GM19463 (cell line): ENCODE data around the gene DEPP1.
A peak's percentile ranks its signal among the peaks of the same experiment; 100 is the strongest.

ENCODE experiments used
- ATAC-seq: cut with Tn5 transposase; IDR thresholded peaks from one replicate; pipeline ENCODE4 v1.9.1; 2021; ENCODE audit warnings: mild to moderate bottlenecking, moderate library complexity; ENCODE audit not compliant: unreplicated experiment

DEPP1 gene

DNA sequence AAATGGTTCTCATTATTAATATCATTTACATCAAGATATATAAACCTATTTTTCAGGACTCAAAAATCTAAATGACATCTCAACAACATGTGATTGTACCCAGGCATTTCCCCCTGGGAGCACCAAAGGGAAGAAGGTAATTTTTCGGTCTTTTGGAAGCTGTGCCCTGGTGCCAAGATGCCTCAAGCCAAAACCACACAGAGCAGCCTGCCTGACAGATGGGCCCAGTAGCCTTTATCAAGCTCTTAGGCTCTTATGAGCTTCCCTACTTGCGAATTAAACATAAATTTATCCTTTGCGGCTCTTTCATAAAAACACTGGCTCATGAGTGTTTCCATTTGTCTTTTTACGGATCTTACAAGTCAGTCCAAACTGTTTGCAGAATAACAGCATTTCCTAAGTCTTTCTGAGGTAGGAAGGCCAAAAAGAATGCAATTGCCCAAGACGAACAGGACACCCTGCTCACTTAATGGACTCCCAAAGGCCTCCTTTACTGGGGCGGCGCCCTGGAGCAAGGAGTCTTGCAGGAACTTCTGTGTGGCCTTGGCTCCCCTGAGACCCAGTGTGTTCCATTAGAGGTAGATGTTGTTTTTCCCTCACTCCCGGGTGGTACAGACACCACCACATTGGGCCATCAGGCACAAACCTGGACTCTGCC, 23.1 kb downstream of the DEPP1 start:
- ATAC-seq = no peak

DNA sequence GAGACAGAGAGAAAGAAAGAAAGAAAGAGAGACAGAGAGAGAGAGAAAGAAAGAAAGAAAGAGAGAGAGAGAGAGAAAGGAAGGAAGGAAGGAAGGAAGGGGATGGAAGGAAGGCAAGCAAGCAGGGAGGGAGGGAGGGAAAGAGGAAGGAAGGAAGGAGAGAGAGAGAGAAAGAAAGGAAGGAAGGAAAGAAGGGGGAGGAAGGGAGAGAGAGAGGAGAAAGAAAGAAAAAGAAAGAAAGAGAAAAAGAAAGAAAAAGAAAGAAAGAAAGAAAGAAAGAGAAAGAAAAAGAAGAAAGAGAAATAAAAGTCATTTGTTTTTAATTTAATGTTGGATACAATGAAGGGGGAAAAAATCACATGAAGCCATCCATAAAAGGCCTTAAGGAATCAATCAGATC, 23.6 kb downstream of the DEPP1 start:
- no peak for ATAC-seq

DNA sequence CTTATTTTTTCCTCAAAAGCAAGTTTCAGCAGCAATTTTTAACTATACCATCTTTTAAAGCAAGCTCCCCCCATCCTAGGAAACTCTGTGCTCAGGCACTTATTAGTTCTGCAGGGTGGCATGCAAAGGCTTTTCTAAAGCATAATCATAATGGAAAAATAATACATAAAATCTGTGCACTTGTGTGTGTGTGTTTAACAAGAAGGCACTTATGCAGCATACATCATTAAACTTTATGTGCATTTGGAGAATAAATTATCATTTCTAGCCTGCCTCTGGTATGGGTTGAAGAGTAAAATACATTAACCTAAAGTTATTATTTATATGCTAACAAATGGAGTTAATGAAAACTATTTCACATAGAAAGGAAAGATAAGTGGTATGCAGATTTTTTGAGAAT, 24.6 kb downstream of the DEPP1 start:
- ATAC-seq = no peak

DNA sequence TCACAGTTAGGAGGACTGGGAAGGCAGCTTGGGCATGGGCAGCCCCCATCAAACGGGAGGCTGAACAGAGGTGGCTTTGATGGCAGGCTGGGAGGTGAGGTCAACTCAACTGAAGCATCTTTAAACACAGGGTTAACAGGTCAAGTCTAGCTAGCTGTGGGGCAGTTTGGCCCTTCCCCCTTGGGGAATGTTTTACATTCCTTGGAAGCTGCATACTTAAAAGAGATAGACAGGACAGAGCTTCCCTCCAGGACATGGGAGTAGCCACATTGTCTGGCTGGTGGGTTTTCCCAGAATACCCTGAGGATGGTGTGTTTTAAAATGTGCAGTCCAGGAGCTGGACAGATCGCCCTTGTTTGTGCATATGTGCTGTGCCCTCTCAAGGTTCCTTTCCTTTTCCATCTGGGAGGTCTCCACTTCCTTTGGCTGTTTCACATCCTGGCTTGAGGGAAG, 25.8 kb downstream of the DEPP1 start:
- no peak for ATAC-seq

DNA sequence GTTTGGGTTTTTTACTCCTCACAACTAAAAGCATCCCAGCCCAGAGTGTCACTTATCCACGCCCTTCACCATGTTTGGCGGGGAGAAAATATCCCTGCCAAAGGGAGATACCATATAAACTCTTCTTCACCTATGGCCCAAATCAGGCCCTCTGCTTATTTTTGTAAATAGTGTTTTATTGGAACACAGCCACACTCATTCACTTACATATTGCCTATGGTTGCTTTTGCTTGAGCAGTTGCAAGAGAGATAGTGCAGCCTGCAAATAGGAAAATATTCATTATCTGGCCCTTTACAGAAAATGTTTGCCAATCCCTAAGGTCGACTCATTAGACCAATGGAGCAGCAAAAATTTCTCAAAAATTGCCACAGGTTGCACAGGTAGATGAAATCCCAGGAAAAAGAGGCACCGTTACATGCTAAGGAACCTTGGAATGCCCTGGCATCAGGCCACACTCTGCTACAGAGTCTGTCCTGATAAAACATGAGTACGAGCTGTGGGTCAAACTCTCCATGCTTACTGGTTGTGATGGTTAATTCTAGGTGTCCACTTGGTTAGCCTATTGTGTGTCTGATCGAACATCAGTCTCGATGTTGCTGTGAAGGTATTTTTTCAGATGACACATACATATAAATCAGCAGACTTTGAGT, 26.9 kb downstream of the DEPP1 start:
- no peak for ATAC-seq

DNA sequence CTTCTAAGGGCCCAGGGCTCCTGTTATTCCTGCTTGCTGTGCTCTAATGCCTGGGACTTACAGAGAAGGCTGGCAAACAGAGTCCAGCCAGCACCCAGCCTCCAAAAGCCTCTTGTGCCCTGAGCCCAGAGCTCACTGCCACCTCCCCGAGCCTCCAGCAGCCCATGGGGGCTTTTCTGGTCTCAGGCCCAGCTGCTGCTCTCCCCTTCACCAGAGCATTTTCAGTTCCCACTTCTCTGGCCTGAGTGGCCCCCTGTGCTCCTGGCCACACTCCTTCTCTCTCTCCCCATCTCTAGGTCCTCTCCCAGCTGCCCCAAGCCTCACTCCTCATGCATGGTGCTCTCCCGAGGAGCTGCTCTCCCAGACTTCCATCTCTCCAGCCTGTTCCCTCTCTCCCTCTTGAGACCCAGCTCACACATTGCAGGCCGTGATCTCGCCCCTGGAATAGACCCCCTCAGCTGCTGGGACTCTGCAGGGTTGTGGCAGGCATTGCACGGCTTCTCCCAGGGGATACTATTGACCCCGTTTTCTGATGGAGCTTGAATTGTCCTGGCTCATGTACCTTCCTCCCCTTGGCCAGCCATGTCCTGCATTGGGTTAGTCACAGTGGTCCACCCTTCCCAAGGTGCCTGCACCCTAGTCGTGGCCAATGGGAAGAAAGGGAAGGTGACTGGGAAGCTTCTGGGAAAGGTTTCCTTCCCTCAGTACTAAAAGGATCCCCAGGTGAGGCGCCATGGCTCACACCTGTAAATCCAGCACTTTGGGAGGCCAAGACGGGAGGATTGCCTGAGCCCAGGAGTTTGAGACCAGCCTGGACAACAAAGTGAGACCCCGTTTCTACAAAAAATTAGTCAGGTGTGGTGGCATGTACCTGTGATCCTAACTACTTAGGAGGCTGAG, 28.0 kb downstream of the DEPP1 start:
- ATAC-seq = peak; percentile 27

DNA sequence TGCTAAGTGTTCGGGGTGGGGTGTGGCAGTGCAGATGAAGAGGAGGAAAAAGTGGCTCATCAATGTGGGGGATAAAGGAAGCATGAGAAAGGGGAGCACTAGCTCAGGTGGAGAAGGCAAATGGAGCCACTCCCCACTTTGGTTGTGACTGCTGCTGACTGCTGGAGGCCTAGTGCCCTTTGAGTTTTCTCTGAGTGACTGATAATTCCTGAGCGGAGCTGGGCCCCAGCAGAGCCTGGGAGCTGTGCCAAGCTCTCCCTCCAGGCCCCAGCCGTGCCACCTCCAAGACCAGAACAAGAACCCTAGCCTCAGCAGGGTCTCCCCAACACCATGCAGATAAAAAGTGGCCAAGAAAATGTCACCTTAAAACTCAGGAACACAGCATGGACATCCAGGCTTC, 28.7 kb downstream of the DEPP1 start:
- no peak for ATAC-seq

DNA sequence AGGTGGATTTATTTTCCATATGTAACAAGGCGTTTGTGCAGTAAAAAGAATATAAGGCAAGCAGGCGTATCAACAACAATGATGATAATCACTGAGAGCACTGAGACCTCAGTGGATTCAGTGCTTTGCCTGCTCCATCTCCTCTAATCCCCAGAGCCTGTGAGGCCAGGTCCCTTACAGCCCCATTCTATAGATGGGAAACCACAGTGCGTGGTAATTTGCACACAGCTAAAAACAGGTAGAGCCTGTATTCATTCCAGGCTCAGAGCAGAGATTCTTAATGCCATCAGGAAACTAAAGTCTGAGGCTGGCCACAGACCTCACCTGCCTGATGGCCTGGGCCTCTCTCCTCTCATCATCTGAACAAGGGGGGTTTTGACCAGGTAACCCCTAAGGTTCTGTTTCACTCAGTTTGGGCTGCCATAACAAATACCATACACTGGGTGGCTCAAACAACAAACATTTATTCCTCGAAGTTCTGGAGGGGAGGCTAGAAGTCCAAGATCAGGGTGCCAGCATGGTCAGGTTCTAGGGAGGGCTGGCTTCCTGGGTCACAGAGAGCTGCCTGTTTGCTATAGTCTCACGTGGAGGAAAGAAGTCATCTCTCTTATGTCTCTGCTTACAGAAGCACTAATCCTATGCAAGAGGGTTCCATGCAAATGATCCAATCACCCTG, 29.3 kb downstream of the DEPP1 start:
- no peak for ATAC-seq

DNA sequence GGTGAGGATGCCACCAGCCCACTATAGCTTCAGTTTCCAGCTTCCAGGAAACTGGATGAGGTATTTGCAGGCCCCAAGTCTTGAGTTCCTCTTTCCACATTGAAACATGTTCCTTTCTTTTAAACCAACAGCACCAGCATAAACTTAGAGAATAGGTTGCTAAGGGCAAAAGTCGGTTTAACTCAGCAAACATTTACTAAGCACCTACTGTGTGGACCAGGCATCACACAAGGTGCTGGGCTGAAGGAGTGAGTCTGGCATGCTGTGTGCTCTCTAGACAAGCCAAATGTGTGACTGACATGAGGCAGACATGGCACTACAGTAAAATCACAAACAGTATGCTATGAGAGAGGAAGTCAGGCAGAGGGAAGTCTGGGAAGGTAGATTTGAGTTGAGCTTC, 30.0 kb downstream of the DEPP1 start:
- no peak for ATAC-seq

DNA sequence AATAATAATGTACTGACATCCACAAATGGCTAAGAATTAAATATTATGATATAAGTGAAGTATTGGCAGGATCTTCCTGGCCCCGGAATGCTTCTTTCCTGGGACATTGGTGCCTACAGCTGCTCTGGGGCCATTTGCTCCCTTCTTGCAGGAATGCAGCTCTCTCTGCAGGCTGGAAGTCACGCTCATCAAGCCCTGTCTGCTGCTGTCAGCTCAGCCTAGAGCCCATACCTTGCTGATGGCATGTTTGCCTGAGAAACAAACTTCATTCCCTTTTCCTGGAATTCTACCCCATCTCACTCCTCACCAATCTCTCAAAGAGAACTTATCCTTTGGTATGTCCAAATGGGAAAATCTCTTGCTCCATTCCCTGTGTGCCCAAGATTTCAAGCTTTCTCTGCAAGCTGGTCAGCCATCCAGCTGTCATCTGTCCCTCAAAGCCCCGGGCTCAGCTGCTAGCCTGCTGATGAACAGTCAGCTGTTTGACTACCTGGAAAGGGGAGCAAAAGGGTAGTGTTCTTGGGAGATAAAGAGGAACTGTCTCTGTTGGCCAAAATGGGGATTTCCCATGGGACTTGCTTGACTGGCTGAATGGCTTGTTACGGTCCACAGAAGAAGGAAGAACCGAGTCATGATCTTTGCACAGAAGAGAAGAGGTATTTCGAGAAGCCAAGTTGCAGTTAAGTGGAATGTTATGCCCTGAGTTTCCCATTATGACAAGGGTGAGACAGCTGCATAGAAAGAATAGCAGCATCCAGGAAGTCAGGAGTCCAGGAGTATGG, 31.0 kb downstream of the DEPP1 start:
- peak; percentile 55 for ATAC-seq

DNA sequence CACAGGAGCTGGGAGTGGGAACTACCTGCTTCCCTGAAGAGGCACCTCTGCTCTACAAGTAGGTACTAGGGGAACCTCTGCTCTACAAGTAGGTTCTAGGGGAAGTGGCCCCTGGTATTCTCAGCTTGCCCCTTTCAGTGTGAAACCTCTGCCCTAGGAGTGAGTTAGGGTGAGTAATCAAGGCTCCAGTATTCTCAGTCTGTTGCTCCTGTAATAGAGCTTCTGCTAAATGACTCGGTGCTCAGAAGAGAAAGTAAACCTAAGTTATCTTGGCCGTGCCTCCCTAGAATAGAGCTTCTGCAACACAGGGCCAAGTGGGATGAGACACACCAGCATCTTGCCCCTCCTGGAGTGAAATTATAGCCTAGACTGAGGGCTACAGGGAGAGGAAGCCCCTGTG, 32.4 kb downstream of the DEPP1 start:
- peak; percentile 58 for ATAC-seq

DNA sequence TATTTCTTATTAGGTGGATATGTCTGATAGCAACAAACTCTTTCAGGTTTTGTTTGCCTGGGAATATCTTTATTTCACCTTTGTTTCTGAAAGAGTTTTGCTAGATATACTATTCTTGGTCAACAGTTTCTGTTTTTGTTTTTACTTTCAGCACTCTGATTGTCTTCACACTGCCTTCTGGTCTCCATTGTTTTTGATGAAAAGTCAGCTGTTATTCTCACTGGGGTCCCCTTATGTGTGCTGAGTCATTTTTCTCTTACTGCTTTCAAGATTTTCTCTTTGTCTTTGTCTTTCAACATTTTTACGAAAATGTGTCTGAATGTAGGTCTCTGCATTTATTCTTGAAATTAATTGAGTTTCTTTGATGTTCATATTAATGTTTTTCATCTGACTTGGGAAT, 34.3 kb downstream of the DEPP1 start:
- no peak for ATAC-seq

DNA sequence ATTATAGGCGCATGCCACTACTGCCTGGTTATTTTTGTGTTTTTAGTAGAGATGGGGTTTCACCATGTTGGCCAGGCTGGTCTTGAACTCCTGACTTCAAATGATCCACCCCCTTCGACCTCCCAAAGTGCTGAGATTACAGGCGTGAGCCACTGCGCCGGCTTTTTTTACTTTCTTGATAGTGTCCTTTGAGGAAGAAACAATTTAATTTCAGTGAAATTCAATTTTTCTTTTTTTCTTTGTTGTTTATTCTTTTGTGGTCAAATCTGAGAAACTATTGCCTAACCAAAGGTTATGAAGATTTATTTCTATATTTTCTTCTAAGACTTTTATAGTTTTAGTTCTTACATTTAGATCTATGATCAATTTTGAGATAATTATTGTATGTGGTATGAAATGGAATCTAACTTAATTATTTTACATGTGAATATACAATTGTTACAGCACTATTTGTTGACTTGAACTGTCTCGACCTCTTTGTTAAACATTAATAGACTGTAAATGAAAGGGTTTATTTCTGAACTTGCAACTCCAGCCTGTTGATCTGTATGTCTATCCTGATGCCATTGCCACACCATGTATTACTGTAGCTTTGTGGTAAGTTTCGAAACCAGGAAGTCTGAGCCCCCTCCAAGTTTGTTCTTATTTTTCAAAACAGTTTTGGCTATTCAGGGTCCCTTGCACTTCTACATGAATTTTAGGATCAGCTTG, 38.8 kb downstream of the DEPP1 start:
- no peak for ATAC-seq

DNA sequence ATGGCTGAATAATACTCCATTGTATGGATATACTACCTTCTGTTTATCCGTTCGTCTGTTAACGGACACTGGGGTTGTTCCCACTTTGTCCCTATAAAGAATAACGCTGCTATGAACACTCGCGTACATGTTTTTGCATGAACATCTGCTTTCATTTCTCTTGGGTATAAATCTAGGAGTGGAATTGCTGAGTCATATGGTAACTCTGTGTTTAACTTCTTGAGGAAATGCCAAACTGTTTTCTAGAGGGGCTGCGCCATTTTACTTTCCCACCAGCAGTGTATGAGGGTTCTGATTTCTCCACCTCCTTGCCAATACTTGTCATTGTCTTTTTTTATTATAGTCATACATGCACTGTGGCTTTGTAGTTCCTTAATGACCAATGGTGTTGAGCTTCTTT, 39.7 kb downstream of the DEPP1 start:
- no peak for ATAC-seq

DNA sequence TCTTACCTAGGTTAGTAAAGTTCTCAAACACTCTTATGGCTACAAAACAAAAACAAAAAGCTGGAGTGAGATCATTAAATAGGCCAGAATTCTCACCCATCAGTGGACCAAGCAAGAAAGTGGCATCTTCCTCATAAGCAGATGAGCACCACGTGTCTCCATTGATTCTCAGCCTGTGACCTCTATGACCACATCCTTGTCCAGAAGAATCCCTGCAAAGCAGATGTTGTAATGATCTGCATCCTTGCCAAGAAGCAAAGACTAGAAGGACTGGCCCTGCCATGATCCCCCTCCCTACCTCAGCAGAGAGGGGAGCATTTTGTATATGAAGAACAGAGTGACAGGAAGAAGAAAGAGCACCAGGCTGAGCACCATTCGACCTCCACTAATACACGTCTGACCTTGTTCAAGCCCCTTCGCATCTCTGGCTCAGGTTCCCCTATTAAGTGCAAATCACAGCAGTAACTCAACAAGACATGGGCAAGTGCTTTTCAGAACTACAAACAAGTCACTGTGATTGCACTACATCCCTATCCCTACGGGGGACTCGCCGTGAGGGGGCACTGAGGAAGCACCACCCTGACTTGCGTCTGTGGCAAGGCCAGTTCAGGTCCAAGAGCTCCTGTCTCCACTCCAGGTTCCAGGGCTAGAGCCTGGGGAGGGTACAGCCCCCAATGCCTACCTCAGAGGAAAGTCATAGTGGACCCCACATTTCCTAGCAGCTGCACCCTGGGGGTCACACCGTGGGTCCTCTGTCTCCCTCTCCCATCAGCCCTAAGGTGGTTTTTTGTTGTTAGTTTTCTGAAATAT, 41.2 kb downstream of the DEPP1 start:
- no peak for ATAC-seq

DNA sequence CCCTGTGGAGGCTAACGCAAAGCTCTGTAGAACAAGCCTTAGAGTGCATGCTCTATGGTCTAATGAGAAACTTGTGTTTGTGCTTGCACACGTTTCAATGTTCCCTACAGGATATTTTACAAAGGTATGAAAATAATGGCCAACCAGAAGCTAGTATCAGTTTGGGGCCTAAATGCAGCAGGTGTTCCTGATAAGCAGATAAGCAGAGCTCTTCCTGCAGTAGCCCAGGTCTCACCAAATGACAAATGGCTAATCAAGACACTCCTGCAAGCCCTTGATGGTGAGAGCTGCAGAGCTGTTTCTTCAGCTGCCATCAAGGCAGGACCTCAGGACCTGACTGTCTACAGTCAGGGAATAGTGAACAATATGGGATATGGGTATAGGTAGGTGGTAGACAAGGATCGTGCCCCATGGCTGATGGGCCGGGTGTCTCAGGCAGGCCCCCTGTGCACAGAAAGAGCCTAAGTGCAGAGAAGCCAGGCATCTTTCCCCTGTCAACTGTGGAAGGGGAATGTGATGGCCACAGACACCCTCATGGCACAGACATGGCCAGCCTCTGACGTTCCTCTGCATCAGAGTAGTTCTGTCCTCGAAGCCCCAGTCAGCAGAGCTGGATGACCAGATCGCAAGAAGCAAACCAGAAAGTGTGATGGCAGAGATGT, 42.2 kb downstream of the DEPP1 start:
- ATAC-seq = no peak

DNA sequence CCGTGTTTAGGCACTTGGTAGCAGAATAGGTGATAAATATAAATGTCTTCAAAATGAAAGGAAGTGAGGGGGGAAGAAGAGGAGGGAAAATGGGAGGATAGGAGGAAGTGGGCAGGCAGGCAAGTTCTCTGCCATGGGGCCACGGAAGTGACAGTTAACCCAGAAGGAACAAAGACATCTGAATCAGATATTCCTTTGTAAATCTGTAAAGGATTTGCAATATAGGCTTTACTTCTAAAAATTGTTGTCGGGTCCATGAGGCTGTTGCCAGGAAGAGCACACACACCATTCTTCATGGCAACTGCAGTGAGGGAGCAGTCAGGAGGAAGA, 42.7 kb downstream of the DEPP1 start:
- no peak for ATAC-seq

DNA sequence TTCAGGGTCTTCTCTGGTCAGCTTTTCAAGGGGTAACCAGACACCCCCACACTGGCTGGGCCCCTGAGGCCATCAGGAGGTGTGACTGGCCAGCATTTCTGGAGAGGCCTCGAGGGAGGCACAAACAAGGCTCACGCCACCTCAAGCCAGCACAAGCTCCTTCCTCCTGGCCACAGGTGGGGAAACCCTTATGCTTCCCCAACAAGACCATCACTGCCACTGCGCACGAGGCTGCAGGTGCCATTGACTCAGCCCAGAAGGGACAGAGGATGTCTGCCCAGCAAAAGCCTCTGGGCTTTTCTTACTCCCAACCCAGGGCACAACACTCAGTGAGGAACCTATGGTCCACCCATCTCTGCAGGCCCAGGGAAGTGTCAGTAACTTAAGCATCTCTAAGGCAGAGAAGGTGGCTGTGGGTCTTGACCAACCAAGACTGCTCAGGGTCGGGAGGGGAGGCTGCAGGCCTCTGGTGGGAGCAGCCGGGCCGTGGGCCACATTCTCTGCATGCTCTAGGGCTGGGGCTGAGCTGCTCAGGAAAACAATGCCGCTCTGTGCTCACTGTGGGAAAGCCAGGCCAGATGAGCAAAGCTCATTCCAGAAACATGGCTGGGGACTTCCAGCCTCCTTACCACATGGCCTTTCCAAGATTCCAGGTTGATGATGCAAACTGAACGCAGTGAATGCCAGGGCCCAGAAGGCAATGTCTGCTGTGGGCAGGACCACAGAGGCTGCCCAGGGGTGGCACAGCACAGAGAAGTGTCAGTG, 43.2 kb downstream of the DEPP1 start:
- no peak for ATAC-seq
